Neural progenitor cell (in vitro differentiated cells): ENCODE data around the gene NCK2. TPM values are rescaled to one million over a fixed set of nuclear protein-coding genes. Genes with fewer than 3 reads are reported as not detected.

Experiments used
- DNase-seq: peaks from one replicate; pipeline ENCODE4 v3.0.0-alpha.2; 2016; ENCODE audit warnings: low spot score
- H2AFZ ChIP-seq: fragments of 200-600 bp; sonication (generic); replicated peaks from 2 replicates; pipeline ENCODE4 v1.6.1; 2016; ENCODE audit warnings: antibody characterized with exemption
- H3F3A ChIP-seq: fragments of 200-600 bp; sonication (generic); 2 replicates; pipeline ENCODE4 v1.6.1; 2016; ENCODE audit warnings: antibody characterized with exemption, low read depth
- H3K27ac ChIP-seq: fragments of 200-600 bp; sonication (generic); 2 replicates; pipeline ENCODE4 v1.5.1; 2016; ENCODE audit warnings: mild to moderate bottlenecking
- H3K27me3 ChIP-seq: fragments of 200-600 bp; sonication (generic); 2 replicates; pipeline ENCODE4 v1.6.1; 2016; ENCODE audit warnings: mild to moderate bottlenecking, moderate library complexity
- H3K36me3 ChIP-seq: fragments of 200-600 bp; sonication (generic); 2 replicates; pipeline ENCODE4 v1.5.1; 2016
- H3K4me1 ChIP-seq: fragments of 200-600 bp; sonication (generic); 2 replicates; pipeline ENCODE4 v1.6.1; 2016; ENCODE audit warnings: mixed run types
- H3K4me2 ChIP-seq: fragments of 200-600 bp; sonication (generic); 2 replicates; pipeline ENCODE4 v1.6.1; 2016
- H3K4me3 ChIP-seq: fragments of 200-600 bp; sonication (generic); 2 replicates; pipeline ENCODE4 v1.5.1; 2016
- H3K79me2 ChIP-seq: fragments of 200-600 bp; sonication (generic); 2 replicates; pipeline ENCODE4 v1.6.1; 2016; ENCODE audit warnings: low read depth
- H3K9ac ChIP-seq: fragments of 200-600 bp; sonication (generic); 2 replicates; pipeline ENCODE4 v1.6.1; 2016
- H3K9me3 ChIP-seq: fragments of 200-600 bp; sonication (generic); 2 replicates; pipeline ENCODE4 v1.5.1; 2016; ENCODE audit warnings: low read depth
- H4K20me1 ChIP-seq: fragments of 200-600 bp; sonication (generic); 2 replicates; pipeline ENCODE4 v1.6.1; 2016; ENCODE audit warnings: low read depth
- H3K27ac Mint-ChIP-seq: 3 replicates; pipeline ENCODE4 v1.8.0; 2021; ENCODE audit warnings: mixed read lengths
- H3K27me3 Mint-ChIP-seq: 2 replicates; pipeline ENCODE4 v1.8.0; 2022; ENCODE audit warnings: low read depth, mild to moderate bottlenecking, inconsistent platforms, moderate library complexity, mixed read lengths; ENCODE audit not compliant: insufficient read depth
- H3K36me3 Mint-ChIP-seq: 3 replicates; pipeline ENCODE4 v1.8.0; 2021; ENCODE audit warnings: mixed read lengths
- H3K4me1 Mint-ChIP-seq: 3 replicates; pipeline ENCODE4 v1.8.0; 2021; ENCODE audit warnings: mixed read lengths
- H3K4me3 Mint-ChIP-seq: 3 replicates; pipeline ENCODE4 v1.8.0; 2021; ENCODE audit warnings: mild to moderate bottlenecking, moderate library complexity, mixed read lengths
- H3K9me3 Mint-ChIP-seq: 3 replicates; pipeline ENCODE4 v1.8.0; 2020; ENCODE audit warnings: mixed read lengths
- CTCF ChIP-seq: fragments of 200-600 bp; sonication (generic); IDR thresholded peaks from 2 replicates; pipeline ENCODE4 v1.5.1; 2017; ENCODE audit warnings: antibody characterized with exemption, mild to moderate bottlenecking
- EZH2 ChIP-seq: fragments of 200-600 bp; sonication (generic); IDR thresholded peaks from 2 replicates; pipeline ENCODE4 v1.6.1; 2017; ENCODE audit warnings: antibody characterized with exemption, mild to moderate bottlenecking, moderate library complexity
- EZH2phosphoT487 ChIP-seq: fragments of 200-600 bp; sonication (generic); IDR thresholded peaks from 2 replicates; pipeline ENCODE4 v1.6.1; 2017; ENCODE audit warnings: antibody characterized with exemption
- total RNA-seq: library from RNA; depleted of rRNA; stranded (reverse); fragments of >200 nt; gene quantifications from 2 replicates; pipeline ENCODE4 v1.2.3, GENCODE V29; 2015; ENCODE audit warnings: low replicate concordance

NCK2 gene
- total RNA-seq, 1 donor from 2014 or later = 26.2 TPM

GRCh38 chr2:105876191-105876590, 131.5 kb downstream of the NCK2 start:
- H3K36me3 Mint-ChIP-seq = peaks cover 57% of the 10 kb centered on the region
- H3K4me2 ChIP-seq = no peak overlapping the region
- no peak overlapping the region for H3K27ac ChIP-seq
- H3K79me2 ChIP-seq = peaks cover 4% of the 10 kb centered on the region
- no peak overlapping the region for H3K4me3 ChIP-seq
- no peaks in the 10 kb centered on the region for H3K36me3 ChIP-seq
- peaks cover 24% of the 10 kb centered on the region for H3K9me3 Mint-ChIP-seq
- no peaks in the 10 kb centered on the region for H3K9me3 ChIP-seq
- no peak overlapping the region for H3K4me3 Mint-ChIP-seq
- TF ChIP-seq EZH2 = no peak
- TF ChIP-seq EZH2phosphoT487 = no peak
- TF ChIP-seq CTCF = no peak
- peaks cover 3% of the 10 kb centered on the region for H3K27me3 Mint-ChIP-seq
- no peaks in the 10 kb centered on the region for H3F3A ChIP-seq
- peaks cover 31% of the 10 kb centered on the region for H4K20me1 ChIP-seq
- peaks cover 10% of the 10 kb centered on the region for H3K4me1 ChIP-seq
- DNase-seq = no peak
- no peak overlapping the region for H2AFZ ChIP-seq
- no peak overlapping the region for H3K27ac Mint-ChIP-seq
- peaks cover 31% of the 10 kb centered on the region for H3K4me1 Mint-ChIP-seq
- no peak overlapping the region for H3K9ac ChIP-seq
- no peaks in the 10 kb centered on the region for H3K27me3 ChIP-seq

- Histone ChIP-seq H3K27ac (no peak overlapping the region), H3K79me2 (peaks cover 10% of the 10 kb centered on the region), H3F3A (no peaks in the 10 kb centered on the region), H3K27me3 (no peaks in the 10 kb centered on the region), H4K20me1 (peaks cover 32% of the 10 kb centered on the region), H3K4me2 (no peak overlapping the region), H3K9ac (no peak overlapping the region), H3K36me3 (no peaks in the 10 kb centered on the region), H2AFZ (no peak overlapping the region), H3K4me3 (no peak overlapping the region), H3K9me3 (no peaks in the 10 kb centered on the region), H3K4me1 (peaks cover 10% of the 10 kb centered on the region)
- Mint-ChIP-seq H3K27ac (no peak overlapping the region), H3K36me3 (peaks cover 59% of the 10 kb centered on the region), H3K4me1 (peaks cover 31% of the 10 kb centered on the region), H3K27me3 (peaks cover 3% of the 10 kb centered on the region), H3K4me3 (no peak overlapping the region), H3K9me3 (peaks cover 27% of the 10 kb centered on the region)
- no peak for DNase-seq
- no peak for TF ChIP-seq EZH2phosphoT487
- TF ChIP-seq EZH2 = no peak
- TF ChIP-seq CTCF = no peak
These were observed 133.2 kb downstream of the NCK2 start for GRCh38 chr2:105877945-105878344.

- TF ChIP-seq EZH2phosphoT487 = no peak
- TF ChIP-seq CTCF = no peak
- no peak for TF ChIP-seq EZH2
- Mint-ChIP-seq H3K36me3 (peaks cover 69% of the 10 kb centered on the region), H3K27ac (no peak overlapping the region), H3K4me1 (peaks cover 29% of the 10 kb centered on the region), H3K9me3 (peaks cover 27% of the 10 kb centered on the region), H3K4me3 (no peak overlapping the region), H3K27me3 (peaks cover 3% of the 10 kb centered on the region)
- no peaks in the 10 kb centered on the region for H3K36me3 ChIP-seq
- no peaks in the 10 kb centered on the region for H3K27me3 ChIP-seq
- no peaks in the 10 kb centered on the region for H3F3A ChIP-seq
- no peak overlapping the region for H2AFZ ChIP-seq
- no peak overlapping the region for H3K9ac ChIP-seq
- no peak overlapping the region for H3K4me2 ChIP-seq
- no peaks in the 10 kb centered on the region for H3K9me3 ChIP-seq
- H4K20me1 ChIP-seq = peaks cover 31% of the 10 kb centered on the region
- no peak overlapping the region for H3K27ac ChIP-seq
- H3K4me3 ChIP-seq = no peak overlapping the region
- H3K4me1 ChIP-seq = peaks cover 6% of the 10 kb centered on the region
- DNase-seq = no peak
- H3K79me2 ChIP-seq = peaks cover 14% of the 10 kb centered on the region
These were observed 134.5 kb downstream of the NCK2 start for GRCh38 chr2:105879106-105879802.
